HL-60 (cell line): ENCODE data around the gene CHRNA4.

Experiments
- DNase-seq, 2 experiments: peaks; one replicate each; pipeline ENCODE4 v3.0.0-alpha.2; 2010 to 2020; ENCODE audit warnings: low read depth in 1 of 2, low spot score in 1 of 2
- H3K27ac ChIP-seq: fragments of 250-450 bp; sonication (Bioruptor Pico); replicated peaks from 2 replicates; pipeline ENCODE4 v1.5.1; 2020; ENCODE audit warnings: mild to moderate bottlenecking, moderate library complexity
- H3K27me3 ChIP-seq: fragments of 250-450 bp; sonication (Bioruptor Pico); 2 replicates; pipeline ENCODE4 v1.5.1; 2021; ENCODE audit warnings: mild to moderate bottlenecking, moderate library complexity; ENCODE audit not compliant: insufficient read depth, poor library complexity, severe bottlenecking
- H3K4me3 ChIP-seq: replicated peaks from 2 replicates; pipeline ENCODE4 v1.5.1; 2011; ENCODE audit warnings: mild to moderate bottlenecking, control low read depth, low read length; ENCODE audit not compliant: insufficient read depth
- CTCF ChIP-seq: IDR thresholded peaks from one replicate; pipeline ENCODE4 v1.5.1; 2011; ENCODE audit warnings: low read length, control low read depth, inconsistent platforms; ENCODE audit not compliant: insufficient read depth
- GABPA ChIP-seq: IDR thresholded peaks from 2 replicates; pipeline ENCODE4 v1.6.1; 2012; ENCODE audit warnings: low read depth
- POLR2AphosphoS5 ChIP-seq: IDR thresholded peaks from 2 replicates; pipeline ENCODE4 v1.6.1; 2012; ENCODE audit warnings: low read depth
- REST ChIP-seq: IDR thresholded peaks from 2 replicates; pipeline ENCODE4 v1.6.1; 2012; ENCODE audit warnings: low read depth; ENCODE audit not compliant: insufficient replicate concordance
- SPI1 ChIP-seq: IDR thresholded peaks from 2 replicates; pipeline ENCODE4 v1.6.1; 2012; ENCODE audit warnings: low read depth, mild to moderate bottlenecking, borderline replicate concordance

The CHRNA4 gene

GRCh38 chr20:63350597-63351325 lies 10.4 kb downstream of the CHRNA4 start:
- H3K27me3 ChIP-seq = peaks cover 8% of the 10 kb centered on the region
- TF ChIP-seq REST (no peak), SPI1 (no peak), CTCF (no peak), POLR2AphosphoS5 (no peak), GABPA (no peak)
- DNase-seq = no peak
- H3K27ac ChIP-seq = no peak overlapping the region
- H3K4me3 ChIP-seq = no peak overlapping the region

GRCh38 chr20:63350196-63350595 lies 11.0 kb downstream of the CHRNA4 start:
- Histone ChIP-seq H3K27me3 (peaks cover 8% of the 10 kb centered on the region), H3K4me3 (no peak overlapping the region), H3K27ac (no peak overlapping the region)
- DNase-seq = no peak
- TF ChIP-seq SPI1 (no peak), REST (no peak), GABPA (no peak), POLR2AphosphoS5 (no peak), CTCF (no peak)

- peaks cover 8% of the 10 kb centered on the region for H3K27me3 ChIP-seq
- no peak overlapping the region for H3K4me3 ChIP-seq
- TF ChIP-seq POLR2AphosphoS5 (no peak), SPI1 (no peak), REST (no peak), GABPA (no peak), CTCF (no peak)
- H3K27ac ChIP-seq = no peak overlapping the region
- DNase-seq = no peak
These were observed 11.6 kb downstream of the CHRNA4 start for GRCh38 chr20:63349516-63349895.
